Esophagus squamous epithelium (tissue), 5 donors: ENCODE measurements around the gene EHD2. TPM values are rescaled to one million over a fixed set of nuclear protein-coding genes. Genes with fewer than 3 reads are reported as not detected.

Experiments
- DNase-seq: peaks from one replicate; lab custom pipeline; 2025; lab: John Stamatoyannopoulos, UW
- H3K27ac ChIP-seq, 4 donors: fragments of 200-600 bp; sonication (generic); one replicate each; pipeline ENCODE4 v1.5.1; 2016 to 2019; ENCODE audit warnings: mild to moderate bottlenecking in 1 of 4
- H3K27me3 ChIP-seq, 4 donors: fragments of 200-600 bp; sonication (generic); 1 replicate in 3 of 4; 2 replicates in 1 of 4; pipeline versions ENCODE4 v1.5.1 to v1.6.0; 2017 to 2021; ENCODE audit warnings: antibody characterized with exemption in 1 of 4
- H3K36me3 ChIP-seq, 3 donors: fragments of 200-600 bp; sonication (generic); one replicate each; pipeline ENCODE4 v1.5.1; 2016 to 2019
- H3K4me1 ChIP-seq, 3 donors: fragments of 200-600 bp; sonication (generic); one replicate each; pipeline ENCODE4 v1.5.1; 2017 to 2019
- H3K4me3 ChIP-seq, 4 donors: fragments of 200-600 bp; sonication (generic); 1 replicate in 3 of 4; 2 replicates in 1 of 4; pipeline ENCODE4 v1.5.1; 2016 to 2019; ENCODE audit warnings: mild to moderate bottlenecking in 2 of 4, moderate library complexity in 1 of 4
- H3K9me3 ChIP-seq, 3 donors: fragments of 200-600 bp; sonication (generic); one replicate each; pipeline ENCODE4 v1.5.1; 2016 to 2019
- CTCF ChIP-seq, 6 experiments: fragments of 450-650 bp in 4 of 6; fragments of 200-600 bp in 2 of 6; sonication (generic) in 2 of 6; IDR thresholded peaks; one replicate each; pipeline ENCODE4 v1.5.1; 2016 to 2019; ENCODE audit warnings: antibody characterized with exemption in 6 of 6, mild to moderate bottlenecking in 4 of 6, moderate library complexity in 4 of 6
- POLR2A ChIP-seq, 4 donors: fragments of 450-650 bp; IDR thresholded peaks; one replicate each; pipeline ENCODE4 v1.6.1; 2017; ENCODE audit warnings: antibody characterized with exemption in 4 of 4, mild to moderate bottlenecking in 4 of 4, moderate library complexity in 3 of 4
- WGBS, 2 donors: methylation state at CpG; one replicate each; pipeline ENCODE4 v1.1.5; 2018; 5-methylcytosine and 5-hydroxymethylcytosine counted together
- intact Hi-C: fragments of 100-400 bp; cut with DNase I; formaldehyde crosslinking; loops from one replicate; pipeline ENCODE4 v1.15.0; 2022
- total RNA-seq, 4 donors: library from RNA; depleted of rRNA; stranded (reverse); fragments of >200 nt; gene quantifications; one replicate each; pipeline ENCODE4 v1.1.0, GENCODE V29; 2016
- donor health status: DM: yes; HTN: yes; CAD: no.

The EHD2 gene
- total RNA-seq, 4 donors from 2014 or later, result 34.8 to 50.7 (median 39.2) TPM

- 90 to 95% methylated on average over 4 to 5 of the region's 5 CpGs for WGBS, 2 donors
- H3K4me3 ChIP-seq, result no peak overlapping the region
- TF ChIP-seq CTCF (IDR thresholded peaks at IDR 0.05), result no peak
- TF ChIP-seq POLR2A (IDR thresholded peaks at IDR 0.05), result no peak
- no peak for DNase-seq
- H3K27me3 ChIP-seq, result no peaks in the 10 kb centered on the region
- H3K27ac ChIP-seq, result no peak overlapping the region
- H3K4me1 ChIP-seq, result no peaks in the 10 kb centered on the region
- H3K36me3 ChIP-seq, result peaks cover 0 to 86% (median 7%) of the 10 kb centered on the region in 3 donors
- H3K9me3 ChIP-seq, result no peaks in the 10 kb centered on the region
- intact Hi-C loops, result no loop called here
Observed at GRCh38 chr19:47691090-47691489, 22.1 kb upstream of the EHD2 start.

- Histone ChIP-seq H3K9me3 (no peaks in the 10 kb centered on the region), H3K4me3 (no peak overlapping the region), H3K4me1 (no peaks in the 10 kb centered on the region), H3K27me3 (no peaks in the 10 kb centered on the region), H3K27ac (no peak overlapping the region), H3K36me3 (peaks cover 0 to 86% (median 8%) of the 10 kb centered on the region in 3 donors)
- intact Hi-C loops, result no loop called here
- 64 to 99% methylated on average over 6 to 7 of the region's 7 CpGs for WGBS, 2 donors
- DNase-seq, result no peak
- TF ChIP-seq CTCF (IDR thresholded peaks at IDR 0.05) (no peak), POLR2A (IDR thresholded peaks at IDR 0.05) (no peak)
Observed at GRCh38 chr19:47691782-47692181, 21.4 kb upstream of the EHD2 start.

- Histone ChIP-seq H3K4me3 (no peak overlapping the region), H3K36me3 (peaks cover 0 to 79% (median 8%) of the 10 kb centered on the region in 3 donors)
Observed at GRCh38 chr19:47693489-47693888, 19.7 kb upstream of the EHD2 start.

GRCh38 chr19:47693903-47694302 is 19.3 kb upstream of the EHD2 start:
- WGBS, 2 donors, result 84 to 92% methylated on average over 8 to 9 of the region's 14 CpGs
- Histone ChIP-seq H3K4me3 (no peak overlapping the region), H3K27me3 (no peaks in the 10 kb centered on the region), H3K36me3 (peaks cover 4 to 81% (median 12%) of the 10 kb centered on the region in 3 donors), H3K4me1 (peaks cover 0 to 6% (median 5%) of the 10 kb centered on the region in 3 donors), H3K27ac (no peak overlapping the region), H3K9me3 (no peaks in the 10 kb centered on the region)
- intact Hi-C loops, result no loop called here
- no peak for TF ChIP-seq CTCF (IDR thresholded peaks at IDR 0.05)
- no peak for TF ChIP-seq POLR2A (IDR thresholded peaks at IDR 0.05)
- DNase-seq, result no peak

More at GRCh38 chr19:47693489-47693888, 19.7 kb upstream of the EHD2 start:
- H3K9me3 ChIP-seq, result no peaks in the 10 kb centered on the region
- H3K4me1 ChIP-seq, result peaks cover 0 to 6% (median 5%) of the 10 kb centered on the region in 3 donors
- DNase-seq, result no peak
- no peaks in the 10 kb centered on the region for H3K27me3 ChIP-seq
- no peak for TF ChIP-seq CTCF (IDR thresholded peaks at IDR 0.05)
- TF ChIP-seq POLR2A (IDR thresholded peaks at IDR 0.05), result no peak
- WGBS, 2 donors, result 81 to 83% methylated on average over 1 to 13 of the region's 17 CpGs
- H3K27ac ChIP-seq, result no peak overlapping the region
- intact Hi-C loops, result no loop called here

GRCh38 chr19:47694466-47695273 is 18.6 kb upstream of the EHD2 start:
- intact Hi-C loops, result loop anchor here (5.0 kb wide), 1 partner anchor 257 kb away; no protein-coding TSS in a partner anchor
- Histone ChIP-seq H3K4me3 (no peak overlapping the region), H3K27ac (no peak overlapping the region), H3K9me3 (no peaks in the 10 kb centered on the region), H3K27me3 (no peaks in the 10 kb centered on the region), H3K36me3 (peaks cover 8 to 83% (median 14%) of the 10 kb centered on the region in 3 donors), H3K4me1 (peaks cover 0 to 6% (median 5%) of the 10 kb centered on the region in 3 donors)
- 88 to 91% methylated on average over 5 to 11 of the region's 28 CpGs for WGBS, 2 donors
- no peak for DNase-seq
- no peak for TF ChIP-seq CTCF (IDR thresholded peaks at IDR 0.05)
- TF ChIP-seq POLR2A (IDR thresholded peaks at IDR 0.05), result no peak
